ENCODE results near the gene MCF2L2.

The MCF2L2 gene

DNA sequence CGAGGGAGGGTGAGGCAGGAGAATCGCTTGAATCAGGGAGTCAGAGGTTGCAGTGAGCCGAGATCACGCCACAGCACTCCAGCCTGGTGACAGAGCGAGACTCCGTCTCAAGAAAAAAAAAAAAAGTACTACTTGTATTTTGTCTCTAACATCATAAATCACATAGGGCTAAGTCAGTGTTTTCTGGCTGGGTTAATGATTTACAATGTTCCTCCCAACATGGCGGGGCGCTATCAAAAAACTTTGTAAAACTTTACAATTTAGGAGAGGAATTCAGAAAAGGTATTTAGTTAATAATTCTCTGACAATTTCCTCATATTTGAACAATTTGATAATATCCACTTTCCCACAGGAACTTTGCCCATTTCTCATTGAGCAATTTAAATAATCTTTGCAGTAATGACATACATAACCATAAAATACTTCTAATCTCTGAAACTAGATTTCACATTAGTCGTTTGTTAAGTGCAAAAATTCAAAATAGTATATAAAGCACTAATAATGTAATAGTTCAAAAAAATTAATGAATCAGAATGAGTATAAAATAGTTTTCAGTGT, 202.0 kb downstream of the MCF2L2 start:
- no peak for DNase-seq

DNA sequence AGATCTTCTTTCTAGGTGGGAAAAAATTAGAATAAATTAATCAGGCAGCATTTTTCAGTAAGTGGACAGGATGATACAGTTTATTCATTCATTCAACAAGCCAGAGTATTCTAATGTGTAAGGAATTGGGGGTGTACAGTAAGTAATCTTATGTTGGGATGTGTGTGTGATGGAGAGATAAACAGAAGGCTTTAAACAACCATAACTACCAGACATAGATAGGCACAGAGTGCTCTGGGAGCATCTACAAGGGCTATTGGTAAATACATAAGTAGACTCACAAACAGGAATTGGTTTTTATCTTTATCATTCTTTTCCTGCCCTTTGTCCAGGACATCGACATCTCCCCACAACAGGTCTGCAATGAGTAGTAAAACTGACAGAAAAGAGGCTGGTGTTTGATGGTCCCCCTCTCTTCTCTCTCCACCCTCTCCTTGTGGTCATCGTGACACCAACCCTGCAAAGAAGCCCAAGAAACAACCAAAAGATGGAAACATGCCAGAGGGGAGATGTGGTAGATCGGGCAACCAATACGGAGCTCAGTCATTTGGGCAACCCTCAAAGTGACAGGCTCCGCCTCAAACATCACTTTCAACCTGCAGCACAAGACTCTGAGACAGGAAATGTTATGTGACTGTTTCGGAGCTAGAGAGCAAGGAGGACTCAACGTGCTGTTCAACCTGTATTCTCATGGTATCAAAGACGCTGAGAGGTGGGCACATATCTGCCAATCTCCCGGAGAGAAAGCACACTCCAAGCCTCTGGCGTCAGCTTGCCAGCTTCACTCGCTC, 204.0 kb downstream of the MCF2L2 start:
- no peak for DNase-seq

GRCh38 chr3:183222631-183223235, 205.7 kb downstream of the MCF2L2 start:
- no peak for DNase-seq

- no peak for DNase-seq
Observed at GRCh38 chr3:183220828-183221227, 207.6 kb downstream of the MCF2L2 start.

- DNase-seq = no peak
Observed at GRCh38 chr3:183218826-183219225, 209.6 kb downstream of the MCF2L2 start.

GRCh38 chr3:183217548-183218332, 210.7 kb downstream of the MCF2L2 start:
- no peak for DNase-seq

DNA sequence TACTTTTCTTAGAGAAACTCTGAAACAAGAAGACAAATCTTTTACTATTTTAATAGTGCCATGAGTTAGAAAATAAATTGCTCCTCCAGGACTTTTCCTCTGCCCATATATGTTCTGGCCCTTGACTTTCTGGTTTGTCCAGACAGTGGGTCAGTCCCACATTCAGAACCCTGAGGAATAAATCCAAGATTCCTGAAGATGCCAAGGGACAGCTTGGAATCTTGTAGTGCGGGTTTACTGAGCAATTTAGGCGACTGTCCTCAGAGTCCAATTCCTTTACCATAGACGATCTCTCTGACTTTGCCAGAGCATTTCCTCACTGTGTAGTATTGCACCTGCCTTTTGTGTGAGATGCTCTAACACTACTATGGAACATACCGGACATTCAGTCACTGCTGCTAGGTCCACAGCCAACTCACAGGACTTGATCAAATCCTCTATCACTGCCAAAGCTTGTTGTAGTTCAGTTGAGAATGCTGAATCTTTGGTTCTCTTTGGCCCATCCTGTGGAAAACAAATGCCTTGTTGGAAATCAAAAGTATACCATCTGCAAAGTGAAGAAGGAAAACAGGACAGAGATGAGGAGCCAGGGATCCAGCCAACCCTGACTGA, 212.7 kb downstream of the MCF2L2 start:
- no peak for DNase-seq

DNA sequence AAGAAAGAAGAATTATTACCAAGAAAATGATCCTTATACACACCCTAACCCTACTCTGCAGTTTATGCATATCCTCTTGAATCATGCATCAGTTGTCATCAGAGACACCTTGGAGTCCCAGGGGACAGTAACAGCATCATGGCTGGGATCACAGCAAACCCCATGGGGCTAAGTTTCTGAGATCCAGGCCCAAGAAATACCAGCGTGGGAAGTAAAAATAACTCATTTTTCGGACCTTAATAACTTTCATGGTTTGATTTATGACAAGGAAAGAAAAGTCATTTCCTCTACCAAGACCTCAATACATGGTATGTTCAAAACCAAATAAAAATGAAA, 214.2 kb downstream of the MCF2L2 start:
- DNase-seq = no peak

- peak; percentile 3 for DNase-seq
Observed at GRCh38 chr3:183213415-183214276, 214.8 kb downstream of the MCF2L2 start.

GRCh38 chr3:183212565-183212964, 215.9 kb downstream of the MCF2L2 start:
- no peak for DNase-seq

GRCh38 chr3:183212096-183212495, 216.3 kb downstream of the MCF2L2 start:
- DNase-seq = no peak

DNA sequence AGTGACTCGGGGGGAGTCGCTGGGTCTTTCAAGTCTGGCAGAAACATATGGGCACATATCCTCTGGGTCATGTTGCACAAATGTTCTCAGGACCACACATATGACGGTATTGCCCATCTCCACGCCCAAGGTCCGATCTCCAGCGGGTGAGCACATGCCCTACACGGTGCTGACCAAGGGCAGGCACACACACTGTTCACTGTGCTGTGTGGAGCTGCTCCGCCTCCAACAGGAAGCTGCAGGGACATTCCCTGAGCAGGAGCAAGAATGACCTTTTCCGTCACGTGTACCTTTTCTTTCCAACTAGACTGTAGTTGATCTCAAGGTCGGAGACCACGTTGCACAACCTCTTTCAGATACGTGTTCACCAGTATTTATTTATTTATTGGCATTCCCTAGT, 217.1 kb downstream of the MCF2L2 start:
- DNase-seq = no peak

- no peak for DNase-seq
Observed at GRCh38 chr3:183210862-183211341, 217.5 kb downstream of the MCF2L2 start.

GRCh38 chr3:183210341-183210740, 218.1 kb downstream of the MCF2L2 start:
- DNase-seq = no peak

GRCh38 chr3:183208800-183209199, 219.6 kb downstream of the MCF2L2 start:
- no peak for DNase-seq

DNA sequence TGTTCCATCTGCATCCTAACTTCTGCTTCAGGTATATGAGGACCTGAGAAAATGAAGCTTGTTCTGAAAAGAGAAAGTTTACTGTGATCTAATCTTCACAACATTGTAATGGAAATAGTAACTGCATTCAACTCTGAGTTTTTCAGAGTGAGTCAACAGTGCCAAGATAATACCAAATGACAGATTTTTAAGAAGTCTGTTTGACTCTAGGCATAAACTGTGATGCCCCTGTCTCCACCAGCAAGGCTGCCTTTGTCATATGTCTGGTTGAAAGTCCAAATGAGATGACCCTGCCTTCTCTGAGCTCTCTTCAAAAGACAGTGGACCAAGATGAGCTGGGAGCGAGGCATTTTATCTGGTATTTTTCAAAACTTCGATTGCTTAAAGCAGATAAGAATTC, 220.2 kb downstream of the MCF2L2 start:
- DNase-seq = no peak

- no peak for DNase-seq
Observed at GRCh38 chr3:183203670-183204069, 224.7 kb downstream of the MCF2L2 start.

- no peak for DNase-seq
Observed at GRCh38 chr3:183202004-183202722, 226.3 kb downstream of the MCF2L2 start.

GRCh38 chr3:183198939-183199338, 229.5 kb downstream of the MCF2L2 start:
- no peak for DNase-seq

DNA sequence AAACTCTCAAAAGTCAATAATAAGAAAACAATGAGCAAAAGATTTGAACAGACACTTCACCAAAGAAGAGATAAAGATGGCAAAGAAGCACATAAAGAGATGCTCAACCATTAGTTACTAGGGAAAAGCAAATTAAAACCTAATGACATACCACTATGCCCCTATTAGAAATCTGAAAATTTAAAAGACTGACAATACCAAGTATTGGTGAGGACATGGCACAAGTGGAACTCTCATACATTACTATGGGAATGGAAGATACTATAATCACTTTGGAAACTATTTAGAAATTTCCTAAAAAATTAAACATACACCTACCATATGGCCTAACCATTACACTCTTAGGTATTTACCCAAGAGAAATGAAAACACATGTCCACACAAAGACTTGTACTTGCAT, 230.7 kb downstream of the MCF2L2 start:
- no peak for DNase-seq

- no peak for DNase-seq
Observed at GRCh38 chr3:183195266-183195665, 233.2 kb downstream of the MCF2L2 start.

Data from COR-L47 (cell line).